NT2/D1 (cell line): ENCODE measurements around the gene TNFSF11.

Experiments
- SUZ12 ChIP-seq: IDR thresholded peaks from 2 replicates; pipeline ENCODE4 v1.6.1; 2011; ENCODE audit not compliant: insufficient read length, insufficient read depth; ENCODE audit errors: extremely low read depth
- YY1 ChIP-seq: IDR thresholded peaks from 2 replicates; pipeline ENCODE4 v1.6.1; 2011; ENCODE audit not compliant: insufficient read length, insufficient read depth

DNA sequence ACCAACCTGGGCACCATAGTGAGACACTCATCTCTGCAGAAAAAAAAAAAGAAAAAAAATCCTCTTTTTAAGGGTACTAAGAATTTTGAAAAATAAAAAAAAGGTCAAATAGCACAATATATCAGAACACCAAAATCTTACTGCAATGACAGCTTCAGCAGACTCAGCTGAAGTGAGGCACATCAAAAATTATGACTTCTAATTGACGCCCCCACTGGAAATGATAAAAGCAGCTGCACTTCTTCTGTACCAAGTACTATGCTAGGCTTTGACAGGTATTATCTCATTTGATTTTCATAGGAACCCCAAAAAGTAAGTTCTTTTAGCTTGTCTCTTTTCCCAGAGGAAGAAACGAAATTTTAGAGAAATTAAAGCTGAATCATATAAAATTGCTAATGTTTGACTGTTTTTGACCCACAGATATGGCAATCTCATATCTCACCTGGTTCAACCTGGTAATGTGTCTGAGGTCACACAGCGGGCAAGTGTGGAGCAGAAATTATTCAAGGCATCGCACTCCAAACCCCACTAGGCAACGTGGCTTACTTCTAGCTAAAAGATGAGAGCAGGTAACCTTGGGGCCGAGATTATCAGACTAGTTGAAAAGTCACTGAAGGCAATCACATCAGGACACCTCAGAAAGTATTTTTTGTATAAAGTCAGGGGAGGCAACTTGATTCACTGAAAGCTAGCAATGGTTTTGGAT lies 78.1 kb downstream of the TNFSF11 start:
- TF ChIP-seq SUZ12 (no peak), YY1 (no peak)
